HepG2 (cell line): ENCODE results near the gene USP30.

Source experiments
- BRF2 ChIP-seq: sonication (generic); formaldehyde crosslinking; IDR thresholded peaks from 2 replicates; pipeline ENCODE4 v1.8.1; 2022; ENCODE audit warnings: mild to moderate bottlenecking, missing genetic modification reagents
- CTCF ChIP-seq: sonication (generic); formaldehyde crosslinking; IDR thresholded peaks from 2 replicates; pipeline ENCODE4 v1.5.0; 2020; ENCODE audit warnings: mild to moderate bottlenecking, missing genetic modification reagents, moderate library complexity
- ELF1 ChIP-seq: sonication (generic); formaldehyde crosslinking; IDR thresholded peaks from 2 replicates; pipeline ENCODE4 v1.4.0; 2020; ENCODE audit warnings: missing genetic modification reagents
- ZFP36L1 ChIP-seq: sonication (generic); formaldehyde crosslinking; IDR thresholded peaks from 2 replicates; pipeline ENCODE4 v1.8.0; 2022; ENCODE audit warnings: mild to moderate bottlenecking, missing genetic modification reagents, moderate library complexity

- TF ChIP-seq CTCF (CRISPR knock-in tag), result no peak
- no peak for TF ChIP-seq BRF2
- no peak for TF ChIP-seq ZFP36L1
- no peak for TF ChIP-seq ELF1 (CRISPR knock-in tag)
Observed at GRCh38 chr12:109112720-109113465, 60.5 kb downstream of the USP30 start.
